NOMO-1 (cell line): ENCODE measurements around the gene ZNF714.

ENCODE experiments used
- DNase-seq, 2 experiments: peaks; one replicate each; lab custom pipeline; 2025; ENCODE audit not compliant: unreplicated experiment in 2 of 2; lab: John Stamatoyannopoulos, UW

Gene ZNF714

GRCh38 chr19:21082011-21082975 lies at the start of gene ZNF714:
TSS of gene ZNF714 (plus strand) at chr19:21082203. CDS start at chr19:21098269, 16,066 bp downstream.
- peak; percentile 67 to 74 for DNase-seq

- DNase-seq, result no peak
These were observed 37.0 kb upstream of the ZNF714 start for GRCh38 chr19:21045028-21045427.

GRCh38 chr19:21046489-21046888 lies 35.5 kb upstream of the ZNF714 start:
- no peak for DNase-seq

GRCh38 chr19:21047716-21048115 lies 34.3 kb upstream of the ZNF714 start:
- no peak for DNase-seq

- no peak for DNase-seq
These were observed 29.1 kb upstream of the ZNF714 start for GRCh38 chr19:21052902-21053301.

GRCh38 chr19:21065336-21065735 lies 16.7 kb upstream of the ZNF714 start:
- DNase-seq, result no peak

- no peak for DNase-seq
These were observed 2.3 kb downstream of the ZNF714 start for GRCh38 chr19:21084343-21084742.

GRCh38 chr19:21087871-21088270 lies 5.9 kb downstream of the ZNF714 start:
- DNase-seq, result no peak

- DNase-seq, result no peak
These were observed 10.1 kb downstream of the ZNF714 start for GRCh38 chr19:21092109-21092508.

- no peak for DNase-seq
These were observed 12.5 kb downstream of the ZNF714 start for GRCh38 chr19:21094347-21095025.

GRCh38 chr19:21098291-21098690 lies 16.3 kb downstream of the ZNF714 start:
- no peak for DNase-seq

GRCh38 chr19:21101521-21102242 lies 19.7 kb downstream of the ZNF714 start:
- no peak for DNase-seq

- DNase-seq, result no peak
These were observed 27.1 kb downstream of the ZNF714 start for GRCh38 chr19:21109116-21109515.

- no peak for DNase-seq
These were observed 28.2 kb downstream of the ZNF714 start for GRCh38 chr19:21110183-21110582.

- no peak for DNase-seq
These were observed 33.4 kb downstream of the ZNF714 start for GRCh38 chr19:21115430-21115829.

- DNase-seq, result no peak
These were observed 35.3 kb downstream of the ZNF714 start for GRCh38 chr19:21117041-21117907.

- DNase-seq, result no peak
These were observed 44.1 kb downstream of the ZNF714 start for GRCh38 chr19:21126078-21126477.

- DNase-seq, result no peak
These were observed 45.0 kb downstream of the ZNF714 start for GRCh38 chr19:21127001-21127400.

GRCh38 chr19:21127898-21128297 lies 45.9 kb downstream of the ZNF714 start:
- DNase-seq, result no peak
